Neural cell (in vitro differentiated cells): ENCODE results near the gene LINGO4. TPM values are rescaled to one million over a fixed set of nuclear protein-coding genes. Genes with fewer than 3 reads are reported as not detected.

ENCODE experiments used
- H2AFZ ChIP-seq: fragments of 200-600, 300-800 bp; sonication (generic), shearing (Covaris generic); 2 replicates; pipeline ENCODE4 v1.6.0; 2014; ENCODE audit warnings: low read depth, mild to moderate bottlenecking, antibody characterized with exemption, low read length, moderate library complexity
- H3F3A ChIP-seq: fragments of 200-600 bp; shearing (Covaris generic); 2 replicates; pipeline ENCODE4 v1.6.1; 2016; ENCODE audit warnings: mild to moderate bottlenecking, moderate library complexity, mixed read lengths, antibody characterized with exemption, low read length; ENCODE audit not compliant: insufficient read depth, poor library complexity, severe bottlenecking
- H3K27ac ChIP-seq: fragments of 200-600, 300-800 bp; sonication (generic), shearing (Covaris generic); 2 replicates; pipeline ENCODE4 v1.5.1; 2014; ENCODE audit warnings: mild to moderate bottlenecking, low read length, moderate library complexity
- H3K27me3 ChIP-seq: fragments of 300-800, 200-600 bp; sonication (generic), shearing (Covaris generic); 2 replicates; pipeline ENCODE4 v1.6.0; 2014; ENCODE audit warnings: mild to moderate bottlenecking, low read depth, low read length, moderate library complexity; ENCODE audit not compliant: insufficient read depth
- H3K36me3 ChIP-seq: fragments of 300-800, 200-600 bp; sonication (generic), shearing (Covaris generic); 2 replicates; pipeline ENCODE4 v1.5.1; 2014; ENCODE audit warnings: mild to moderate bottlenecking, antibody characterized with exemption, low read length, moderate library complexity; ENCODE audit not compliant: insufficient read depth
- H3K4me2 ChIP-seq: fragments of 300-800, 200-600 bp; sonication (generic), shearing (Covaris generic); 2 replicates; pipeline ENCODE4 v1.6.0; 2014; ENCODE audit warnings: mild to moderate bottlenecking, low read length
- H3K4me3 ChIP-seq: fragments of 300-800, 200-600 bp; sonication (generic), shearing (Covaris generic); 2 replicates; pipeline ENCODE4 v1.5.1; 2014; ENCODE audit warnings: mild to moderate bottlenecking, low read length, moderate library complexity
- H3K79me2 ChIP-seq: fragments of 200-600 bp; shearing (Covaris generic); replicated peaks from 2 replicates; pipeline ENCODE4 v1.6.0; 2014; ENCODE audit warnings: mild to moderate bottlenecking, low read length, moderate library complexity; ENCODE audit not compliant: insufficient read depth
- H3K9ac ChIP-seq: fragments of 300-800, 200-600 bp; sonication (generic), shearing (Covaris generic); 2 replicates; pipeline ENCODE4 v1.6.1; 2016; ENCODE audit warnings: mild to moderate bottlenecking, low read length, mixed read lengths
- H3K9me2 ChIP-seq: fragments of 200-600 bp; shearing (Covaris generic); 2 replicates; pipeline ENCODE4 v1.6.1; 2016; ENCODE audit warnings: mild to moderate bottlenecking, low read length, mixed read lengths; ENCODE audit not compliant: insufficient read depth
- H3K9me3 ChIP-seq: fragments of 200-600, 300-800 bp; sonication (generic), shearing (Covaris generic); 2 replicates; pipeline ENCODE4 v1.6.1; 2016; ENCODE audit warnings: mild to moderate bottlenecking, mixed run types, low read length, moderate library complexity, mixed read lengths
- H4K20me1 ChIP-seq: fragments of 200-600 bp; shearing (Covaris generic); 2 replicates; pipeline ENCODE4 v1.6.1; 2016; ENCODE audit warnings: mild to moderate bottlenecking, mixed run types; ENCODE audit not compliant: insufficient read depth
- CTCF ChIP-seq: fragments of 450-650 bp; IDR thresholded peaks from 2 replicates; pipeline ENCODE4 v1.5.1; 2014; ENCODE audit warnings: antibody characterized with exemption, mild to moderate bottlenecking, moderate library complexity; ENCODE audit not compliant: poor library complexity, severe bottlenecking
- EP300 ChIP-seq: fragments of 450-650 bp; conservative IDR thresholded peaks from 2 replicates; pipeline ENCODE4 v1.6.1; 2014; ENCODE audit warnings: antibody characterized with exemption, mild to moderate bottlenecking, moderate library complexity; ENCODE audit not compliant: poor library complexity, severe bottlenecking
- EZH2 ChIP-seq: fragments of 200-600, 300-800 bp; shearing (Covaris generic), sonication (generic); IDR thresholded peaks from 2 replicates; pipeline ENCODE4 v1.6.1; 2014; ENCODE audit warnings: antibody characterized with exemption, low read length, borderline replicate concordance, mild to moderate bottlenecking; ENCODE audit not compliant: insufficient read depth, poor library complexity, severe bottlenecking
- MXI1 ChIP-seq: fragments of 450-650 bp; conservative IDR thresholded peaks from 2 replicates; pipeline ENCODE4 v1.6.1; 2014; ENCODE audit warnings: antibody characterized with exemption, mild to moderate bottlenecking; ENCODE audit not compliant: poor library complexity, severe bottlenecking
- POLR2AphosphoS5 ChIP-seq: IDR thresholded peaks from 2 replicates; pipeline ENCODE4 v1.6.1; 2012
- RAD21 ChIP-seq: fragments of 450-650 bp; conservative IDR thresholded peaks from 2 replicates; pipeline ENCODE4 v1.6.1; 2014; ENCODE audit warnings: antibody characterized with exemption, mild to moderate bottlenecking, moderate library complexity
- REST ChIP-seq: IDR thresholded peaks from 2 replicates; pipeline ENCODE4 v1.6.1; 2012; ENCODE audit warnings: borderline replicate concordance
- SMC3 ChIP-seq: fragments of 450-650 bp; conservative IDR thresholded peaks from 2 replicates; pipeline ENCODE4 v1.6.1; 2014; ENCODE audit warnings: antibody characterized with exemption, mild to moderate bottlenecking, moderate library complexity; ENCODE audit not compliant: poor library complexity
- TAF1 ChIP-seq: IDR thresholded peaks from 2 replicates; pipeline ENCODE4 v1.6.1; 2012; ENCODE audit warnings: low read depth
- polyA plus RNA-seq: library from polyadenylated mRNA; depleted of rRNA; stranded (reverse); fragments of >200 nt; gene quantifications from 2 replicates; pipeline ENCODE4 v1.2.3, GENCODE V29; 2014

LINGO4 gene
- polyA plus RNA-seq, 1 donor from 2014 or later, result not detected

GRCh38 chr1:151807766-151808165 is 2.5 kb upstream of the LINGO4 start:
- no peak for TF ChIP-seq MXI1
- TF ChIP-seq SMC3, result no peak
- TF ChIP-seq TAF1, result no peak
- no peak for TF ChIP-seq POLR2AphosphoS5
- TF ChIP-seq EP300, result no peak
- TF ChIP-seq RAD21, result no peak
- no peak for TF ChIP-seq CTCF
- no peak for TF ChIP-seq EZH2
- TF ChIP-seq REST, result no peak
- Histone ChIP-seq H3K4me2 (no peak overlapping the region), H3F3A (no peaks in the 10 kb centered on the region), H3K79me2 (no peaks in the 10 kb centered on the region), H2AFZ (no peak overlapping the region), H3K27ac (no peak overlapping the region), H3K9me2 (no peaks in the 10 kb centered on the region), H3K4me3 (no peak overlapping the region), H3K27me3 (no peaks in the 10 kb centered on the region), H4K20me1 (no peaks in the 10 kb centered on the region), H3K9me3 (no peaks in the 10 kb centered on the region), H3K9ac (no peak overlapping the region), H3K36me3 (no peaks in the 10 kb centered on the region)

GRCh38 chr1:151807131-151807530 is 1.9 kb upstream of the LINGO4 start:
- no peak for TF ChIP-seq CTCF
- no peak for TF ChIP-seq EZH2
- TF ChIP-seq TAF1, result no peak
- no peak for TF ChIP-seq MXI1
- no peak for TF ChIP-seq EP300
- TF ChIP-seq RAD21, result no peak
- TF ChIP-seq SMC3, result no peak
- no peak for TF ChIP-seq POLR2AphosphoS5
- no peak for TF ChIP-seq REST
- Histone ChIP-seq H3K36me3 (no peaks in the 10 kb centered on the region), H3K9ac (no peak overlapping the region), H3K4me2 (no peak overlapping the region), H3K79me2 (no peaks in the 10 kb centered on the region), H3K9me2 (no peaks in the 10 kb centered on the region), H3F3A (no peaks in the 10 kb centered on the region), H2AFZ (no peak overlapping the region), H3K4me3 (no peak overlapping the region), H4K20me1 (no peaks in the 10 kb centered on the region), H3K27ac (no peak overlapping the region), H3K9me3 (no peaks in the 10 kb centered on the region), H3K27me3 (no peaks in the 10 kb centered on the region)
